Spleen (tissue), 13 donors: Measurements from ENCODE around the gene TMEM38A. TPM values are rescaled to one million over a fixed set of nuclear protein-coding genes. Genes with fewer than 3 reads are reported as not detected.

Experiments used
- DNase-seq: peaks from one replicate; pipeline ENCODE4 v3.0.0-alpha.2; 2020
- H3K27ac ChIP-seq, 8 donors: fragments of 200-600 bp; sonication (generic) in 7 of 8; 1 replicate in 4 of 8; 2 replicates in 4 of 8; pipeline versions ENCODE4 v1.5.0 to v1.8.0; 2016 to 2021; ENCODE audit warnings: inconsistent platforms in 4 of 8, mild to moderate bottlenecking in 4 of 8, moderate library complexity in 1 of 8
- H3K27me3 ChIP-seq, 7 donors: fragments of 200-600 bp; sonication (generic) in 6 of 7; replicated peaks in 1 of 7; 1 replicate in 4 of 7; 2 replicates in 3 of 7; pipeline versions ENCODE4 v1.5.0 to v1.8.0; 2016 to 2021; ENCODE audit warnings: inconsistent platforms in 3 of 7, mild to moderate bottlenecking in 1 of 7
- H3K36me3 ChIP-seq, 6 donors: fragments of 200-600 bp; sonication (generic) in 5 of 6; 1 replicate in 4 of 6; 2 replicates in 2 of 6; pipeline versions ENCODE4 v1.5.0 to v1.8.0; 2016 to 2021; ENCODE audit warnings: inconsistent platforms in 2 of 6
- H3K4me1 ChIP-seq, 6 donors: fragments of 200-600 bp; sonication (generic) in 5 of 6; 1 replicate in 3 of 6; 2 replicates in 3 of 6; pipeline versions ENCODE4 v1.5.0 to v1.8.0; 2016 to 2021; ENCODE audit warnings: inconsistent platforms in 3 of 6
- H3K4me3 ChIP-seq, 8 donors: fragments of 200-600 bp; sonication (generic) in 7 of 8; 1 replicate in 4 of 8; 2 replicates in 4 of 8; pipeline versions ENCODE4 v1.5.0 to v1.8.0; 2016 to 2021; ENCODE audit warnings: inconsistent platforms in 4 of 8, mild to moderate bottlenecking in 4 of 8, moderate library complexity in 2 of 8
- H3K9me3 ChIP-seq, 8 donors: fragments of 200-600 bp; sonication (generic) in 7 of 8; 1 replicate in 4 of 8; 2 replicates in 4 of 8; pipeline versions ENCODE4 v1.5.0 to v1.8.0; 2016 to 2021; ENCODE audit warnings: inconsistent platforms in 4 of 8
- CTCF ChIP-seq, 11 experiments: fragments of 200-600 bp in 7 of 11; fragments of 450-650 bp in 4 of 11; sonication (generic) in 4 of 11; IDR thresholded peaks in 8 of 11; conservative IDR thresholded peaks in 3 of 11; 1 replicate in 7 of 11; 2 replicates in 4 of 11; pipeline versions ENCODE4 v1.4.0 to v1.8.0; 2016 to 2021; ENCODE audit warnings: antibody characterized with exemption in 11 of 11, inconsistent platforms in 4 of 11, mild to moderate bottlenecking in 1 of 11
- POLR2A ChIP-seq, 3 donors: fragments of 450-650 bp; IDR thresholded peaks; one replicate each; pipeline ENCODE4 v1.5.1; 2017; ENCODE audit warnings: antibody characterized with exemption in 3 of 3, mild to moderate bottlenecking in 1 of 3
- POLR2AphosphoS5 ChIP-seq, 3 donors: sonication (generic); formaldehyde crosslinking; IDR thresholded peaks; one replicate each; pipeline ENCODE4 v1.5.1; 2017; ENCODE audit warnings: antibody characterized with exemption in 3 of 3
- WGBS, 5 donors: extraction: QIAGEN DNeasy Blood & Tissue Kit in 3 of 5; methylation state at CpG; one replicate each; pipeline versions ENCODE4 v1.1.5 to v1.1.7; 2013 to 2018; 5-methylcytosine and 5-hydroxymethylcytosine counted together
- intact Hi-C: fragments of 100-400 bp; cut with DNase I; formaldehyde crosslinking; loops from one replicate; pipeline ENCODE4 v1.15.0; 2023; ENCODE audit warnings: low total_unique reads
- long read RNA-seq, 2 donors: transcript quantifications; one replicate each; lab custom pipeline, GENCODE V29; 2026
- polyA plus RNA-seq, 3 donors: library from polyadenylated mRNA; stranded (reverse); fragments of 200-250 nt; gene quantifications; one replicate each; pipeline ENCODE4 v1.2.1, GENCODE V29; 2013
- total RNA-seq, 7 donors: library from RNA; depleted of rRNA in 3 of 7; stranded (reverse); fragments of >200 nt in 3 of 7; fragmentation: NEBNext Ultra II Directional in 4 of 7; extraction: Animal tissue kit (Norgen Biotek cat#: 25700) in 4 of 7; gene quantifications; one replicate each; pipeline versions ENCODE4 v1.1.0 to v1.2.1, GENCODE V29; 2016 to 2021
- donor health status: healthy with polysubstance abuse.
- donor health status: DM: no; HTN: no; CAD: no; lungs with moderate emphysema.
- donor health status: DM: no; HTN: no; CAD: no.
- donor health status: Bipolar disorder and iron deficiency.
- donor health status: healthy.
- donor health status: DM: no; HTN: no; CAD: no.
- donor health status: DM: yes; HTN: yes; CAD: no.

The TMEM38A gene
- 1 to 10 TPM; 1.5 to 3.9 (median 2.1) TPM for total RNA-seq
- 1 to 10 TPM; 2.8 to 5.4 (median 3.5) TPM for polyA plus RNA-seq
- long read RNA-seq, donor 1, partial matches to known transcripts = 0 of 2 reads
- long read RNA-seq, donor 1, other reads (novel, unspliced or antisense) = 0 of 2 reads
- long read RNA-seq, donor 2, partial matches to known transcripts = 0 of 1 reads
- long read RNA-seq, donor 2, other reads (novel, unspliced or antisense) = 0 of 1 reads

GRCh38 chr19:16660763-16661479 lies at the start of gene TMEM38A:
TSS of gene TMEM38A (plus strand) at chr19:16661139. CDS start at chr19:16661218, 79 bp downstream.
- WGBS, 5 donors = 1% methylated on average over 11 to 76 of the region's 76 CpGs
- peak; percentile 92 for DNase-seq
- Histone ChIP-seq H3K9me3 (no peaks in the 10 kb centered on the region), H3K27ac (peak within 1 kb of the TSS; percentile 88 to 98 (median 95)), H3K4me3 (peak within 1 kb of the TSS; percentile 67 to 88 (median 79)), H3K36me3 (peaks cover 0 to 31% (median 27%) of the 10 kb centered on the region in 6 donors), H3K4me1 (peaks cover 13 to 78% (median 42%) of the 10 kb centered on the region in 6 donors), H3K27me3 (no peaks in the 10 kb centered on the region)
- intact Hi-C loops = no loop called here
- TF ChIP-seq POLR2AphosphoS5 (IDR thresholded peaks at IDR 0.05) (peak; percentile 45 to 63 (median 59)), CTCF (IDR thresholded peaks at IDR 0.05 in 8 of 11, conservative IDR thresholded peaks at IDR 0.05 in 3 of 11) (no peak)

GRCh38 chr19:16612636-16613035 lies 48.3 kb upstream of the TMEM38A start:
- DNase-seq = no peak
- Histone ChIP-seq H3K27ac (peak overlapping the region in 3 of 8 donors; percentile 60 to 84 (median 61)), H3K4me1 (peaks cover 34 to 100% (median 85%) of the 10 kb centered on the region in 6 donors), H3K27me3 (no peaks in the 10 kb centered on the region), H3K36me3 (no peaks in the 10 kb centered on the region), H3K4me3 (no peak overlapping the region), H3K9me3 (no peaks in the 10 kb centered on the region)
- 39 to 51% (median 46%) methylated on average over 3 of the region's 3 CpGs for WGBS, 5 donors
- TF ChIP-seq POLR2A (IDR thresholded peaks at IDR 0.05) (no peak), CTCF (IDR thresholded peaks at IDR 0.05 in 8 of 11, conservative IDR thresholded peaks at IDR 0.05 in 3 of 11) (no peak), POLR2AphosphoS5 (IDR thresholded peaks at IDR 0.05) (no peak)
- intact Hi-C loops = no loop called here

GRCh38 chr19:16613841-16614240 lies 47.1 kb upstream of the TMEM38A start:
- peak overlapping the region in 1 of 8 donors; percentile 33 for H3K27ac ChIP-seq
- H3K27me3 ChIP-seq = no peaks in the 10 kb centered on the region
- no peak overlapping the region for H3K4me3 ChIP-seq
- intact Hi-C loops = no loop called here
- H3K36me3 ChIP-seq = no peaks in the 10 kb centered on the region
- no peaks in the 10 kb centered on the region for H3K9me3 ChIP-seq
- peaks cover 26 to 100% (median 85%) of the 10 kb centered on the region in 6 donors for H3K4me1 ChIP-seq
- no peak for DNase-seq
- WGBS, 5 donors = 66 to 89% (median 87%) methylated on average over 2 of the region's 2 CpGs
- TF ChIP-seq CTCF (IDR thresholded peaks at IDR 0.05 in 8 of 11, conservative IDR thresholded peaks at IDR 0.05 in 3 of 11) = no peak
- no peak for TF ChIP-seq POLR2AphosphoS5 (IDR thresholded peaks at IDR 0.05)
- TF ChIP-seq POLR2A (IDR thresholded peaks at IDR 0.05) = no peak

- Histone ChIP-seq H3K27me3 (no peaks in the 10 kb centered on the region), H3K4me1 (peaks cover 34 to 100% (median 91%) of the 10 kb centered on the region in 6 donors), H3K9me3 (no peaks in the 10 kb centered on the region), H3K4me3 (no peak overlapping the region), H3K27ac (peak overlapping the region in 3 of 8 donors; percentile 7 to 27 (median 24)), H3K36me3 (no peaks in the 10 kb centered on the region)
- TF ChIP-seq POLR2AphosphoS5 (IDR thresholded peaks at IDR 0.05) (no peak), POLR2A (IDR thresholded peaks at IDR 0.05) (no peak), CTCF (IDR thresholded peaks at IDR 0.05 in 8 of 11, conservative IDR thresholded peaks at IDR 0.05 in 3 of 11) (no peak)
- WGBS, 5 donors = 22 to 35% (median 24%) methylated on average over 2 of the region's 2 CpGs
- intact Hi-C loops = no loop called here
- DNase-seq = no peak
These were observed 46.0 kb upstream of the TMEM38A start for GRCh38 chr19:16614941-16615340.
